LNCAP (cell line): ENCODE results near the gene MMRN2.

Experiments
- CTCF ChIP-seq: fragments of 450-650 bp; IDR thresholded peaks from 2 replicates; pipeline ENCODE4 v1.5.1; 2017; ENCODE audit warnings: mild to moderate bottlenecking

The MMRN2 gene

GRCh38 chr10:86979296-86979818 lies 21.9 kb upstream of the MMRN2 start:
- no peak for TF ChIP-seq CTCF

- TF ChIP-seq CTCF = no peak
Measured at GRCh38 chr10:86976362-86977056, 19.1 kb upstream of the MMRN2 start.

GRCh38 chr10:86974484-86974883 lies 17.1 kb upstream of the MMRN2 start:
- no peak for TF ChIP-seq CTCF

GRCh38 chr10:86972613-86973380 lies 15.4 kb upstream of the MMRN2 start:
- no peak for TF ChIP-seq CTCF

GRCh38 chr10:86971232-86971991 lies 14.0 kb upstream of the MMRN2 start:
- TF ChIP-seq CTCF = no peak

- no peak for TF ChIP-seq CTCF
Measured at GRCh38 chr10:86970982-86971231, 13.5 kb upstream of the MMRN2 start.

- TF ChIP-seq CTCF = no peak
Measured at GRCh38 chr10:86970162-86970981, 13.0 kb upstream of the MMRN2 start.
